ENCODE data around the gene SOCS7. TPM values are rescaled to one million over a fixed set of nuclear protein-coding genes. Genes with fewer than 3 reads are reported as not detected.

The SOCS7 gene
- total RNA-seq, 4 donors from 2014 or later: 5.9 to 21.8 (median 15.0) TPM

DNA sequence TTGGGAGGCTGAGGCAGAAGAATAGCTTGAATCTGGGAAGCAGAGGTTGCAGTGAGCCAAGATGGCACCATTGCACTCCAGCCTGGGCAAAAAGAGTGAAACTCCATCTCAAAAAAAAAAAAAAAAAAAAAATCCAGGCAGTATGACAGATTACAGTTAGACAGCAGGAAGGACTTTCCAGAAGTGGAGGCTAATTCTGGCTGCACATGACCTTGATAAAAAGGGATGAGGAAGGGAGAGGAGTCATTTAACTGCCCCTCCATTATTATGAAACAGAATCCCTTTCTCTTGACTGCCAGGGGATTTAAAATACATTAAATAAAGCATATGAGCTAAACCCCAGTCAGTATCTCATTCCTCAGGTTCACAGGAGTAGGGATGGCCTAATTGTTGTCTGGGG is 74.8 kb downstream of the SOCS7 start:
- Histone ChIP-seq H3K36me3 (no peaks in the 10 kb centered on the region), H3K27ac (peak overlapping the region; percentile 44 to 95 (median 86)), H3K27me3 (peaks cover 0 to 14% (median 0%) of the 10 kb centered on the region in 4 donors), H3K4me3 (no peak overlapping the region), H3K4me1 (peaks cover 26 to 93% (median 34%) of the 10 kb centered on the region in 3 donors), H3K9me3 (no peaks in the 10 kb centered on the region)
- intact Hi-C loops (cut with DNase I): loop anchor here (10.0 kb wide), 1 partner anchor 228 kb away; no protein-coding TSS in a partner anchor
- TF ChIP-seq, protein P1, sequence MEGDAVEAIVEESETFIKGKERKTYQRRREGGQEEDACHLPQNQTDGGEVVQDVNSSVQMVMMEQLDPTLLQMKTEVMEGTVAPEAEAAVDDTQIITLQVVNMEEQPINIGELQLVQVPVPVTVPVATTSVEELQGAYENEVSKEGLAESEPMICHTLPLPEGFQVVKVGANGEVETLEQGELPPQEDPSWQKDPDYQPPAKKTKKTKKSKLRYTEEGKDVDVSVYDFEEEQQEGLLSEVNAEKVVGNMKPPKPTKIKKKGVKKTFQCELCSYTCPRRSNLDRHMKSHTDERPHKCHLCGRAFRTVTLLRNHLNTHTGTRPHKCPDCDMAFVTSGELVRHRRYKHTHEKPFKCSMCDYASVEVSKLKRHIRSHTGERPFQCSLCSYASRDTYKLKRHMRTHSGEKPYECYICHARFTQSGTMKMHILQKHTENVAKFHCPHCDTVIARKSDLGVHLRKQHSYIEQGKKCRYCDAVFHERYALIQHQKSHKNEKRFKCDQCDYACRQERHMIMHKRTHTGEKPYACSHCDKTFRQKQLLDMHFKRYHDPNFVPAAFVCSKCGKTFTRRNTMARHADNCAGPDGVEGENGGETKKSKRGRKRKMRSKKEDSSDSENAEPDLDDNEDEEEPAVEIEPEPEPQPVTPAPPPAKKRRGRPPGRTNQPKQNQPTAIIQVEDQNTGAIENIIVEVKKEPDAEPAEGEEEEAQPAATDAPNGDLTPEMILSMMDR (IDR thresholded peaks at IDR 0.05): no peak
- TF ChIP-seq POLR2A (IDR thresholded peaks at IDR 0.05): no peak
- no peak for DNase-seq

DNA sequence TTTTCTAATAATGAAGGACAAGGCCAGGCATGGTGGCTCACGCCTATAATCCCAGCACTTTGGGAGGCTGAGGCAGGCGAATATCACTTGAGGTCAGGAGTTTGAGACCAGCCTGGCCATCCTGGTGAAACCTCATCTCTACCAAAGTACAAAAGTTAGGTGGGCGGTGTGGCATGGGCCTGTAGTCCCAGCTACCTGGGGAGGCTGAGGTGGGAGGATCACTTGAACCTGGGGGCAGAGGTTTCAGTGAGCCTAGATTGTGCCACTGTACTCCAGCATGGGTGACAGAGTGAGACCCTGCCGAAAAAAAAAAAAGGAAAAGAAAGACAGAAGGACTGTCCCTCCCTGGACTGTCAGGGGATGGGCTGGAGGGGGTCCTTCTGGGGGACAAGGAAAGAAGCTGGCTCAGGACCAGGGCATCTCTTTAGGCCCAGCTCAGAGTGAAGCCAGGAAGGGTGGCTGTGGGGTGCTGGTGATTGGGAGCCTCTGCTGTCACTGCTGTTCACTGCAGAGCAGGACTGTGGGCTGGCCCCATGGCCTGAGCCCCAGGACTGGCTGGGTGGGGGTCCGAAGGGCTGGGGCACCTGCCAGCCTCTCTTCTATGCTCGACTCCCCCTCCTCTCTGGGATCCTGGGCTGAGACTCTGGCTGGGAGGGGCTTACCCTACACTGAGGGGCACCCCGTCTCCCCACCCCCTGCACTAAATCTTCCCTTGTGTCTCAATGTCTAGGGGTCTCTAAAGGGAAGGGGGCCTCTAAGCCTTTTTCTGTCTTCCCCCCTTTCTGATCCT is 75.7 kb downstream of the SOCS7 start:
- TF ChIP-seq, protein P1 (IDR thresholded peaks at IDR 0.05): no peak
- TF ChIP-seq POLR2A (IDR thresholded peaks at IDR 0.05): no peak

DNA sequence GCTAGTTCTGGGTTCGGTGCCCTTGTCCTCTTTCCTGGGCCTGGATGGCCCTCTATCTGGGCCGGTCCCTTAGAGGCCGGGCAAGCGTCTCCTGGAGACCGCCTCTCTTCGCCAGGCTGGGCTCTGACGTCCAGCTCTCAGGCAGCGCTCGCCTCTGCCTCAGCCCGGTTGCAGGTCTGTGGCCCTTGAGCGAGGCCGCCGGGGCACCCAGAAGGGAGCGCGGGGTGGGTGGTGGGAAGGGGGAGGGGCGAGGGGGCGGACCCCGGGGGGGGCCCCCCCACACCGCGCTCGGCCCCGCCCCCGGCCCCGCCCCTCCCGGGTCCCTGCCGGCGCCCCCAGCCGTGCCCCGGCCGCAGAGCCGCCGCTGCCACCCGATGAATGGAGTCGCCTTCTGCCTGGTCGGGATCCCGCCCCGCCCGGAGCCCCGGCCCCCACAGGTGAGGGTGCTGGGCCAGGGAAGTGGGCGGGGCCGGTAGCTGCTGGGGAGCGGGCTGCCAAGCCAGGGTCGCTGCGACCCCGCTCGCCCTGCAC is 76.5 kb downstream of the SOCS7 start, which contains the start of gene ARHGAP23:
Gene ARHGAP23 (plus strand): TSS at position 353 of the 531 bp plus-strand sequence. CDS start 22 bp downstream, at position 375.
- no peak for DNase-seq
- Histone ChIP-seq H3K4me3 (peak within 1 kb of the TSS; percentile 58 to 97 (median 76)), H3K4me1 (peaks cover 22 to 80% (median 28%) of the 10 kb centered on the region in 3 donors), H3K27me3 (no peaks in the 10 kb centered on the region), H3K27ac (peak within 1 kb of the TSS; percentile 82 to 95 (median 86)), H3K36me3 (no peaks in the 10 kb centered on the region), H3K9me3 (no peaks in the 10 kb centered on the region)
- TF ChIP-seq, protein P1 (IDR thresholded peaks at IDR 0.05): no peak
- TF ChIP-seq POLR2A (IDR thresholded peaks at IDR 0.05): peak in 1 of 4 donors; percentile 16
- intact Hi-C loops (cut with DNase I): loop anchor here (10.0 kb wide), 1 partner anchor 227 kb away; no protein-coding TSS in a partner anchor
- 0% methylated on average over 2 to 4 of the region's 46 CpGs for WGBS, 2 donors

More for the DNA sequence above, 75.7 kb downstream of the SOCS7 start:
- intact Hi-C loops (cut with DNase I): loop anchor here (10.0 kb wide), 1 partner anchor 227 kb away; no protein-coding TSS in a partner anchor
- Histone ChIP-seq H3K27me3 (peaks cover 0 to 6% (median 0%) of the 10 kb centered on the region in 4 donors), H3K36me3 (no peaks in the 10 kb centered on the region), H3K4me3 (peak overlapping the region; percentile 58 to 97 (median 76)), H3K4me1 (peaks cover 22 to 85% (median 28%) of the 10 kb centered on the region in 3 donors), H3K27ac (peak overlapping the region; percentile 82 to 95 (median 86)), H3K9me3 (no peaks in the 10 kb centered on the region)
- 65 to 71% methylated on average over 5 to 7 of the region's 7 CpGs for WGBS, 2 donors
- no peak for DNase-seq

DNA sequence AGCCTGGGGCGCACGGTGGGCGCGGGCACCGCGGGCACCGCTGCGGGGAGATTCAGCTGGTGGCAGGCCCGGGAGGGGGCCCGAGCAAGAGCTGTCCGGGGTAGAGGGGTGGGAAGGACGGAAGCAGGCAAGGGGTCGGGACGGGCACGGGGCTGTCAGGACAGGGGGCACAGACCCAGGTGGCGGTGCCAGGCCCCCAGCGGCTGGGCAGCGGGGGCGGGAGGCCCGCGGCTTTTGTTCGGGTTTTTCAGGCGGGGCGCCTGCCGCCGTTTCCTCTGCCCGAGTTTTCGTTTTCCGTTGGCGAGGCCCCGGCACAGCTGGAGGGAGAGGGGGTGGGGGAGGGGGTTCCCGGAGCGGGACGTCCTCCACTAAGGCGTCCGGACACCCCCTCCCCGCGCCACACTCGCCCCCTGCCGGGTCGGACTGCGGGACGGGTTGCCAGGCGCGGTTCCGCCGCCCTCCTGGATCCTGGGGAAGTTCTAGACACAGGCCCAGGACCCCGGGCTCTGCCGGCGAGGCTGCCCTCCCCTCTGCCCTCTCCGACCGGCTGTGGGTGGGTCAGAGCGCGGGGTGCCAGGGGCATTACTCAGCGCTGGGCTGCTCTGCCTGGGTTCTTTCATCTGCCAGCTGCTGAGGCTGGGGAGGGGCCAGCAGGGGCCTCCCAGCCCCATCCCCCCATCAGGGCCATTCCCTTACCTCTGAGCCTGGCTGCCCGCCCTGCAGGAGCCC is 77.2 kb downstream of the SOCS7 start:
- 2% methylated on average over 9 to 11 of the region's 56 CpGs for WGBS, 2 donors
- Histone ChIP-seq H3K4me3 (peak overlapping the region; percentile 58 to 97 (median 76)), H3K27me3 (no peaks in the 10 kb centered on the region), H3K9me3 (no peaks in the 10 kb centered on the region), H3K36me3 (no peaks in the 10 kb centered on the region), H3K27ac (peak overlapping the region; percentile 82 to 95 (median 86)), H3K4me1 (peaks cover 21 to 79% (median 28%) of the 10 kb centered on the region in 3 donors)
- TF ChIP-seq, protein P1 (IDR thresholded peaks at IDR 0.05): no peak
- TF ChIP-seq POLR2A (IDR thresholded peaks at IDR 0.05): peak in 1 of 4 donors; percentile 25
- intact Hi-C loops (cut with DNase I): loop anchor here (10.0 kb wide), 1 partner anchor 226 kb away; no protein-coding TSS in a partner anchor
- DNase-seq: no peak
